Neutrophil (primary cell): ENCODE data around the gene PCDHGC5.

ENCODE experiments used
- H3K27ac ChIP-seq: fragments of 200-600 bp; sonication (generic); 2 replicates; pipeline ENCODE4 v1.5.1; 2016; ENCODE audit warnings: mild to moderate bottlenecking, moderate library complexity
- H3K27me3 ChIP-seq: fragments of 200-600 bp; sonication (generic); 2 replicates; pipeline ENCODE4 v1.6.0; 2016; ENCODE audit warnings: mild to moderate bottlenecking
- H3K36me3 ChIP-seq: fragments of 200-600 bp; sonication (generic); 2 replicates; pipeline ENCODE4 v1.5.1; 2017
- H3K4me1 ChIP-seq, 2 experiments: fragments of 200-600 bp in 1 of 2; sonication (generic) in 1 of 2; 1 replicate in 1 of 2; 2 replicates in 1 of 2; pipeline versions ENCODE4 v1.5.1 to v1.6.1; 2013 to 2016; ENCODE audit warnings: low read depth in 1 of 2, low read length in 1 of 2, mild to moderate bottlenecking in 1 of 2, moderate library complexity in 1 of 2; ENCODE audit not compliant: control insufficient read depth in 1 of 2, insufficient read depth in 1 of 2
- H3K4me3 ChIP-seq, 2 experiments: fragments of 200-600 bp in 1 of 2; sonication (generic) in 1 of 2; 1 replicate in 1 of 2; 2 replicates in 1 of 2; pipeline ENCODE4 v1.5.1; 2013 to 2016; ENCODE audit warnings: low read depth in 1 of 2, low read length in 1 of 2, mild to moderate bottlenecking in 1 of 2, moderate library complexity in 1 of 2
- H3K9me3 ChIP-seq: fragments of 200-600 bp; sonication (generic); 2 replicates; pipeline ENCODE4 v1.5.1; 2016
- TF ChIP-seq, protein P1 (sequence below): fragments of 200-600 bp; sonication (generic); IDR thresholded peaks from 2 replicates; pipeline ENCODE4 v1.5.1; 2016; ENCODE audit warnings: antibody characterized with exemption

Gene PCDHGC5

DNA sequence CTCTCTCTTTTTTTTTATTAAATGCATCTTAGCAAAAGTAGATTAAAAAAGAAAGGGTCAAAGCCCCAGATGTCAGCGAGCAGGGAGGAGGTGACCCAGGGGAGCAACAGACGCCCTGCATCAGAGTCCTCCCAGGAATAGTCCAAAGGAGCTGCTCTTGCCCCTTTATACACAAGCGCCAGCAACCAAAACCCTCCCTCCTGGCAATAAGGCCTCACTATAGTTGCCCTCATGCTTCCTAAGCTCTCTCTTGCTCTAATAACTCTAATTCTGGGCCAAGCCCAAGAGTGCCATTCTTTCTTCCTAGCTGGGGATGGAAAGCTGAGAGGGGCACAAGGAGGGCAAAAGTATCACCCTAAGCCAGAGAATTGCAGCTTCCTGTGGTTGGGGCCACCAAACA is 26.3 kb downstream of the PCDHGC5 start:
- Histone ChIP-seq H3K4me1 (peaks cover 79 to 81% of the 10 kb centered on the region in 2 experiments), H3K4me3 (no peak overlapping the region), H3K27ac (peak overlapping the region; percentile 69), H3K9me3 (no peaks in the 10 kb centered on the region), H3K36me3 (peaks cover 55% of the 10 kb centered on the region), H3K27me3 (no peaks in the 10 kb centered on the region)
- TF ChIP-seq, protein P1, sequence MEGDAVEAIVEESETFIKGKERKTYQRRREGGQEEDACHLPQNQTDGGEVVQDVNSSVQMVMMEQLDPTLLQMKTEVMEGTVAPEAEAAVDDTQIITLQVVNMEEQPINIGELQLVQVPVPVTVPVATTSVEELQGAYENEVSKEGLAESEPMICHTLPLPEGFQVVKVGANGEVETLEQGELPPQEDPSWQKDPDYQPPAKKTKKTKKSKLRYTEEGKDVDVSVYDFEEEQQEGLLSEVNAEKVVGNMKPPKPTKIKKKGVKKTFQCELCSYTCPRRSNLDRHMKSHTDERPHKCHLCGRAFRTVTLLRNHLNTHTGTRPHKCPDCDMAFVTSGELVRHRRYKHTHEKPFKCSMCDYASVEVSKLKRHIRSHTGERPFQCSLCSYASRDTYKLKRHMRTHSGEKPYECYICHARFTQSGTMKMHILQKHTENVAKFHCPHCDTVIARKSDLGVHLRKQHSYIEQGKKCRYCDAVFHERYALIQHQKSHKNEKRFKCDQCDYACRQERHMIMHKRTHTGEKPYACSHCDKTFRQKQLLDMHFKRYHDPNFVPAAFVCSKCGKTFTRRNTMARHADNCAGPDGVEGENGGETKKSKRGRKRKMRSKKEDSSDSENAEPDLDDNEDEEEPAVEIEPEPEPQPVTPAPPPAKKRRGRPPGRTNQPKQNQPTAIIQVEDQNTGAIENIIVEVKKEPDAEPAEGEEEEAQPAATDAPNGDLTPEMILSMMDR = no peak

DNA sequence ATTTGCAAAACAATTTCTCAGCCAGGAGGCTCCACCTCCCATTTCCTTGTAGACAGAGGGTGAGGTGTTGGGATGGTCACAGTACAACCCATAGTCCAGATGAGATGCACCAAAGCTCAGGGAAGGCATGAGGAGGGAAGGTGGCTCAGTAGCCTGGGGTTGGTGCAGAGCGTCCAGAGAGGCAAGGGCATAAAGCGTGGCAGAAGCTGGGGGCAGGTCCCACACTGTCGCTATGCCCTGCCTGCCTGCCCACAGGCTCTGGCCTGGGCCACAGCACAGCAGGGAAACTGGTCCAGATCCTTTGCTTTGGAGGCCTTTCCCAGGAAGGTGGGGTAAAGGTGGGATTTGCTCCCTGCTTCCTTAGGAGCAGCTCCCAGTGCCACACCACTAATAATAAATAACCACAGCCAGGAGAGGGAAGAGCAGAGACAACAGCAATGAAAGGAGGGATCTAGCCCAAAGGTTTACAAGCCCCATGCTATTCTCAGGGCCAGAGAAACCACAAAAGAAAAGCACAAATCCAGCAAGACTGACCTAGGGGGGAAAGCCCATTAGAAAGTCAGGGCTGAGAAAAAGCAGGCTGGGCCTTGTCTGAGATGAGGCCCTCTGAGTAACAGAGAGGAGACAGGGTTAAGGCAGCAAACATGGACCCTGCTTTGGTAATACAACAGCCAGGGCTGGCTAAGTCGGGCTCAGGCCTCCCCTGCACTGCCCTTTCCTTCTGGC is 27.2 kb downstream of the PCDHGC5 start:
- peak overlapping the region; percentile 69 for H3K27ac ChIP-seq
- H3K4me1 ChIP-seq = peaks cover 88 to 90% of the 10 kb centered on the region in 2 experiments
- peaks cover 63% of the 10 kb centered on the region for H3K36me3 ChIP-seq
- H3K9me3 ChIP-seq = no peaks in the 10 kb centered on the region
- H3K4me3 ChIP-seq = no peak overlapping the region
- TF ChIP-seq, protein P1 = no peak
- no peaks in the 10 kb centered on the region for H3K27me3 ChIP-seq

DNA sequence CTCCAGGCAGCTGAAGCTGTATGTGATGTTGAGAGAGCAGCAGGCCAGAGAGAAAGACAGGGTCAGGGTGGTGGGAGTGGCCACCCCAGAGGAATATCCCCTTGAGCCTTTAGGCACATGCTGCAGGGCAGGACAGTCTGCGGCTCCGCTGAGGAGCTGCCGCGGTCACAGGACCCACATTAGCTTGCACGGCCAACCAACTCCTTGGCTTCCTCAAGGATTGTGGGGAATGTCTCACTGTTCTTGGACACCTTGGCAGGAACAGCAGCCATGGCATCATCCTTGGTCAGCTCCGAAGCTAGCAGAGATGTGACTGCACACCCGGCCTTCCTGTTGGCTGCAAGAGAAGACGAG is 27.8 kb downstream of the PCDHGC5 start:
- Histone ChIP-seq H3K27ac (peak overlapping the region; percentile 69), H3K4me3 (no peak overlapping the region), H3K27me3 (no peaks in the 10 kb centered on the region), H3K36me3 (peaks cover 68% of the 10 kb centered on the region), H3K9me3 (no peaks in the 10 kb centered on the region), H3K4me1 (peaks cover 94 to 96% of the 10 kb centered on the region in 2 experiments)
- TF ChIP-seq, protein P1 = no peak

DNA sequence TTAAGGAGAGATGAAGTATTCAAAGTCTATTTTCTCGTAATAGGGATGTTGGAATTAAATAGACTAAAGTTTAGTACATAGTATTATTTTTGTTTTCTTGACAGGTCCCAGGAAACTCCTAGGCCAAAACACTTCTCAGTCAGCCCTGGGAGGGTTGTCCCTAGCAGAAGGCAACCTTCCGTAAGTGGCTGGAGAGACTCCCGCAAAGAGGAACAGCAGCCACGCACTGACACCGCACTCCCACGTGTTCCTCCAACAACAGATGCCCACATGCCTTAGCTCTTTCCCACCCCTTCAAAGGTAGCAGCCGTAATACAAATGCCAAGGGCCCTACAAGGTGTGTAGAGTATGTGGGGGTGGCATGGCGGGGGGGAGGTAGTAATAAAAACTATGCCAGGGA is 28.4 kb downstream of the PCDHGC5 start:
- H3K9me3 ChIP-seq = no peaks in the 10 kb centered on the region
- no peak overlapping the region for H3K4me3 ChIP-seq
- H3K36me3 ChIP-seq = peaks cover 75% of the 10 kb centered on the region
- H3K27ac ChIP-seq = peak overlapping the region; percentile 69
- TF ChIP-seq, protein P1 = no peak
- H3K4me1 ChIP-seq = peaks cover 95 to 99% of the 10 kb centered on the region in 2 experiments
- no peaks in the 10 kb centered on the region for H3K27me3 ChIP-seq

DNA sequence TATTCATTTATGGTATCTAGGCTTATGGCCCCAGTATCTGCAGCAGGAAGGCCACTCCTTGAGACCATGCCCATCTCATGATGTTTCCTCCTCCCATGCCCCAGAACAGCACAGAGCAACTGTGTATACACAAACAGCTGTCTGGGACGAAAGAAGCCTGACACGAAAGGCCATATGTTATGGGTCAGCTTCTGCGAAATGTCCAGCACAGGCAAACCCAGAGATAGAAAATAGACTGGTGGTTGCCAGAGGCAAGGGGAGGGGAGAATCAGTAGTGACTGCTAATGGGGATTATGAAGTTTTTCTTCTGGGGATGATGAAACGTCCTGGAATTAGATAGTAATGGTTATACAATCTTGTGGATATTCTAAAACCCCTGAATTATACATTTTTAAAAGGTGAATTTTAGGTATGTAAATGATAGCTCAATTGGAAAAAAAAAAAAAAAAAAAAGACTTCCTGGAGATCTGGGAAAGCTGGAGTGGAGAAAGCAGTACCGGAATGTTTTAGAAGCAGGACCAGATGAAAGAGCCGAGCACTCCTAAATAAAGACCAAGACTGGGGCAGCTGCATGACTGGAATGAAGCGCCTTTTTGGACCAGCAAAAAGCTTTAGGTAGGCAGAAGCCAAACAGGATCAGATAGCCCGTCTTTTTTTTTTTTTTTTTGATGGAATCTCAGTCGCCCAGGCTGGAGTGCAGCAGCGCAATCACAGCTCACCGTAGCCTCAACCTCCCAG is 29.2 kb downstream of the PCDHGC5 start:
- no peak overlapping the region for H3K4me3 ChIP-seq
- no peaks in the 10 kb centered on the region for H3K9me3 ChIP-seq
- H3K27ac ChIP-seq = peak overlapping the region; percentile 69
- H3K4me1 ChIP-seq = peaks cover 87 to 93% of the 10 kb centered on the region in 2 experiments
- TF ChIP-seq, protein P1 = no peak
- H3K36me3 ChIP-seq = peaks cover 82% of the 10 kb centered on the region
- H3K27me3 ChIP-seq = no peaks in the 10 kb centered on the region
